ENCODE measurements around the gene C5orf46.

C5orf46 gene

DNA sequence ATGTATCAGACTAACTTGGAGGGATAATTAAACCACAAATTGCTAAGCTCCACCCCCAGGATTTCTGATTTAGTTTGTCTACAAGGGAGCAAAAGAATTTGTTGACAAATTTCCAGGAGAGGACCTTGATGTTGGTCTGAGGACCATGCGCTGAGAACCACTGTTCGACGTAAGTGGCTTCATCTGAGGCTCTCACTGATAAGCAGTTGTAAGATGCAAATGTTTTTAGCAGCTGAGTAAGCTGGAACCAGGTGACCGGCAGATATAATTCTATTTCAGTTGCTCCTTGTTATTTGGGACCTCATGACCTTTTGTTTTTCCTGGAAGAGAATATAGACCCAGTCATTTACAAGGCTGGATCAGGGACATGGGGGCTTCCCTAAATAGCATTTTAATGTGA lies 60.7 kb downstream of the C5orf46 start:
- DNase-seq (ENCODE audit: low read depth), result no peak
- TF ChIP-seq, protein P1, sequence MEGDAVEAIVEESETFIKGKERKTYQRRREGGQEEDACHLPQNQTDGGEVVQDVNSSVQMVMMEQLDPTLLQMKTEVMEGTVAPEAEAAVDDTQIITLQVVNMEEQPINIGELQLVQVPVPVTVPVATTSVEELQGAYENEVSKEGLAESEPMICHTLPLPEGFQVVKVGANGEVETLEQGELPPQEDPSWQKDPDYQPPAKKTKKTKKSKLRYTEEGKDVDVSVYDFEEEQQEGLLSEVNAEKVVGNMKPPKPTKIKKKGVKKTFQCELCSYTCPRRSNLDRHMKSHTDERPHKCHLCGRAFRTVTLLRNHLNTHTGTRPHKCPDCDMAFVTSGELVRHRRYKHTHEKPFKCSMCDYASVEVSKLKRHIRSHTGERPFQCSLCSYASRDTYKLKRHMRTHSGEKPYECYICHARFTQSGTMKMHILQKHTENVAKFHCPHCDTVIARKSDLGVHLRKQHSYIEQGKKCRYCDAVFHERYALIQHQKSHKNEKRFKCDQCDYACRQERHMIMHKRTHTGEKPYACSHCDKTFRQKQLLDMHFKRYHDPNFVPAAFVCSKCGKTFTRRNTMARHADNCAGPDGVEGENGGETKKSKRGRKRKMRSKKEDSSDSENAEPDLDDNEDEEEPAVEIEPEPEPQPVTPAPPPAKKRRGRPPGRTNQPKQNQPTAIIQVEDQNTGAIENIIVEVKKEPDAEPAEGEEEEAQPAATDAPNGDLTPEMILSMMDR (conservative IDR thresholded peaks at IDR 0.05; ENCODE audit: low read depth, low read length), result no peak
- H3K4me3 ChIP-seq (ENCODE audit: low read length), result no peak overlapping the region

DNA sequence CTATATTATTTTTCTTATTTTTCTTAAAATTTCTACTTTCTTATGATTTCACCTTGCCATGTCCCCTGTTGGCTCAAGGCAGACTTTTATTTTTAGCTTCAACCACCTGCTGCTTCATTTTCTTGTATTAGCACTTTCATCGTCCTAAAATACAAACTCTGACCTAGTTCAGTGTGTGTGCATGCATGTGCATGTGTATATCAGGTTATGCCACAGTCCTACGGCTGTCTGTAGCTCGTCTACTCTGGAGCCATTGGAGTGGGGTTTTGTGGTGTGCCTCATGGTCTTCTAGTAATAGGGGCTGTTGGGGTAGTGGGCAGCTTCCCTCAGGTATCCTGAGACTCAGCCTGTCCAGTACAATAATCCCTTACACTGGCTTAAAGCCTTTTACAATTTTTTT lies 61.5 kb downstream of the C5orf46 start:
- H3K4me3 ChIP-seq (ENCODE audit: low read length), result no peak overlapping the region
- TF ChIP-seq, protein P1 (conservative IDR thresholded peaks at IDR 0.05; ENCODE audit: low read depth, low read length), result no peak
- DNase-seq (ENCODE audit: low read depth), result no peak

DNA sequence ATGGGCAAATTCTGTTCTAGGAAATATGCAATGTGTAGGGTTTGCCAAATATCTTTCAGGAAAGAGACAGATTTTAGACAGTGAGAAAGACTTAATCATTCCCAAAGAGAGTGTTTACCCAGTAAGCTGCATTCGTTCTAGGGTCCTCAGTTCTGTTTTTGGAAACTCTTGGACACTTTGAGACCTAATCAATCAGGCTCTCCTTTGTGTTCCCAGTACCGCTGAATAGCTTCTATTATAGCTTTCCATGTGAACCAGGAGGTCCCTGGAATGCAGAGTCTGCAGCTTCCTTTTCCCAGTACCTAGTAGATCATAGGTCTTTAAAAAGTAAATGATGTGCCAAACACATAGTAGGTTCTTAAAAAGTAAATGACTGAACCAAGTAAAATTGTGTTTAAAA lies 63.5 kb downstream of the C5orf46 start:
- TF ChIP-seq, protein P1 (conservative IDR thresholded peaks at IDR 0.05; ENCODE audit: low read depth, low read length), result no peak
- DNase-seq (ENCODE audit: low read depth), result no peak
- H3K4me3 ChIP-seq (ENCODE audit: low read length), result no peak overlapping the region

Data from retinal pigment epithelial cell (primary cell).